Suprapubic skin (tissue), 4 donors: Measurements from ENCODE around the gene PNPLA1. TPM values are rescaled to one million over a fixed set of nuclear protein-coding genes. Genes with fewer than 3 reads are reported as not detected.

Source experiments
- DNase-seq, 2 donors: peaks; one replicate each; pipeline ENCODE4 v3.0.0-alpha.2; 2019; ENCODE audit warnings: low spot score in 2 of 2
- H3K27ac ChIP-seq: fragments of 200-600 bp; sonication (generic); one replicate; pipeline ENCODE4 v1.5.1; 2019
- H3K27me3 ChIP-seq: fragments of 200-600 bp; sonication (generic); one replicate; pipeline ENCODE4 v1.5.1; 2019
- H3K36me3 ChIP-seq: fragments of 200-600 bp; sonication (generic); one replicate; pipeline ENCODE4 v1.5.1; 2019
- H3K4me1 ChIP-seq: fragments of 200-600 bp; sonication (generic); one replicate; pipeline ENCODE4 v1.5.1; 2019
- H3K4me3 ChIP-seq: fragments of 200-600 bp; sonication (generic); one replicate; pipeline ENCODE4 v1.5.1; 2019; ENCODE audit warnings: mild to moderate bottlenecking
- H3K9me3 ChIP-seq: fragments of 200-600 bp; sonication (generic); one replicate; pipeline ENCODE4 v1.5.1; 2019
- EP300 ChIP-seq: sonication (generic); formaldehyde crosslinking; IDR thresholded peaks from one replicate; pipeline ENCODE4 v1.6.1; 2017; ENCODE audit warnings: antibody characterized with exemption
- POLR2A ChIP-seq, 2 donors: fragments of 450-650 bp; IDR thresholded peaks; one replicate each; pipeline ENCODE4 v1.6.1; 2017; ENCODE audit warnings: antibody characterized with exemption in 2 of 2, mild to moderate bottlenecking in 2 of 2, moderate library complexity in 2 of 2
- POLR2AphosphoS5 ChIP-seq, 3 donors: sonication (generic); formaldehyde crosslinking; IDR thresholded peaks; one replicate each; pipeline ENCODE4 v1.6.1; 2017; ENCODE audit warnings: antibody characterized with exemption in 3 of 3
- WGBS: methylation state at CpG from one replicate; pipeline ENCODE4 v1.1.5; 2018; 5-methylcytosine and 5-hydroxymethylcytosine counted together
- total RNA-seq, 4 donors: library from RNA; depleted of rRNA; stranded (reverse); fragments of >200 nt; gene quantifications; one replicate each; pipeline ENCODE4 v1.1.0, GENCODE V29; 2016
- TF ChIP-seq, protein P1 (sequence below), 2 donors: fragments of 200-600 bp in 1 of 2; fragments of 450-650 bp in 1 of 2; sonication (generic) in 1 of 2; IDR thresholded peaks; one replicate each; pipeline ENCODE4 v1.5.1; 2016 to 2019; ENCODE audit warnings: antibody characterized with exemption in 2 of 2, mild to moderate bottlenecking in 1 of 2, moderate library complexity in 1 of 2

PNPLA1 gene
- total RNA-seq, 4 donors from 2014 or later, result 15.7 to 40.3 (median 32.9) TPM

- DNase-seq, result no peak
- Histone ChIP-seq H3K27me3 (peaks cover 29% of the 10 kb centered on the region), H3K36me3 (no peaks in the 10 kb centered on the region), H3K4me3 (no peak overlapping the region), H3K9me3 (no peaks in the 10 kb centered on the region), H3K4me1 (no peaks in the 10 kb centered on the region), H3K27ac (no peak overlapping the region)
- WGBS, result 97% methylated on average over 1 of the region's 1 CpG
- TF ChIP-seq EP300 (no peak), POLR2AphosphoS5 (IDR thresholded peaks at IDR 0.05) (no peak), POLR2A (IDR thresholded peaks at IDR 0.05) (no peak)
- TF ChIP-seq, protein P1, sequence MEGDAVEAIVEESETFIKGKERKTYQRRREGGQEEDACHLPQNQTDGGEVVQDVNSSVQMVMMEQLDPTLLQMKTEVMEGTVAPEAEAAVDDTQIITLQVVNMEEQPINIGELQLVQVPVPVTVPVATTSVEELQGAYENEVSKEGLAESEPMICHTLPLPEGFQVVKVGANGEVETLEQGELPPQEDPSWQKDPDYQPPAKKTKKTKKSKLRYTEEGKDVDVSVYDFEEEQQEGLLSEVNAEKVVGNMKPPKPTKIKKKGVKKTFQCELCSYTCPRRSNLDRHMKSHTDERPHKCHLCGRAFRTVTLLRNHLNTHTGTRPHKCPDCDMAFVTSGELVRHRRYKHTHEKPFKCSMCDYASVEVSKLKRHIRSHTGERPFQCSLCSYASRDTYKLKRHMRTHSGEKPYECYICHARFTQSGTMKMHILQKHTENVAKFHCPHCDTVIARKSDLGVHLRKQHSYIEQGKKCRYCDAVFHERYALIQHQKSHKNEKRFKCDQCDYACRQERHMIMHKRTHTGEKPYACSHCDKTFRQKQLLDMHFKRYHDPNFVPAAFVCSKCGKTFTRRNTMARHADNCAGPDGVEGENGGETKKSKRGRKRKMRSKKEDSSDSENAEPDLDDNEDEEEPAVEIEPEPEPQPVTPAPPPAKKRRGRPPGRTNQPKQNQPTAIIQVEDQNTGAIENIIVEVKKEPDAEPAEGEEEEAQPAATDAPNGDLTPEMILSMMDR (IDR thresholded peaks at IDR 0.05), result no peak
Observed at GRCh38 chr6:36284359-36284758, 14.5 kb downstream of the PNPLA1 start.

DNA sequence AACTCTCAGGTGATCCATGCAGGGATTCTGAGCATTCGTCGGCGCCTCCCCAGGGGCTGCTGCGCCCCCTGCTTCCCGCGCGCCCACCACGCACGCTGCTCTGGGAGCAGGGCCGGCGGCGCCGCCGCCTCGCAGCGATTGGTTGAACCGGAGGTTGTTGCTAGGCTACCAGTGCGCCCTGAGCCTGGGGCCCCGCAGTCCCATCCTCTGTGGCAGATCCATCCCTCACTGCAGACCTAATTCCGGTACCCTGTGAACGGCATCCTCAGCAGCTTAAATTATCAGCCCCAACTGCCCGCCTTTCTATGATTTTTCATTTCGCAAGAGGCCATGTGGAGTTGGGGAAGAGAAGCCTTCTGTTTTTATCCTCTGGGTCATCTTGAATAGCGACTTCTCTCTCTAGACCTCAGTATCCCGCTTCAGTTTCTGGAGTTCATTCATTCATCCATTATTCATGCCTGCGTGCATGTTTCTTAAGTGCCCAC lies 15.4 kb downstream of the PNPLA1 start:
- 48% methylated on average over 15 of the region's 26 CpGs for WGBS
- Histone ChIP-seq H3K4me3 (no peak overlapping the region), H3K27ac (no peak overlapping the region), H3K4me1 (peaks cover 3% of the 10 kb centered on the region), H3K27me3 (peaks cover 29% of the 10 kb centered on the region), H3K9me3 (no peaks in the 10 kb centered on the region), H3K36me3 (no peaks in the 10 kb centered on the region)
- TF ChIP-seq, protein P1 (IDR thresholded peaks at IDR 0.05), result no peak
- TF ChIP-seq POLR2AphosphoS5 (IDR thresholded peaks at IDR 0.05) (no peak), EP300 (no peak), POLR2A (IDR thresholded peaks at IDR 0.05) (no peak)
- DNase-seq, result no peak

DNA sequence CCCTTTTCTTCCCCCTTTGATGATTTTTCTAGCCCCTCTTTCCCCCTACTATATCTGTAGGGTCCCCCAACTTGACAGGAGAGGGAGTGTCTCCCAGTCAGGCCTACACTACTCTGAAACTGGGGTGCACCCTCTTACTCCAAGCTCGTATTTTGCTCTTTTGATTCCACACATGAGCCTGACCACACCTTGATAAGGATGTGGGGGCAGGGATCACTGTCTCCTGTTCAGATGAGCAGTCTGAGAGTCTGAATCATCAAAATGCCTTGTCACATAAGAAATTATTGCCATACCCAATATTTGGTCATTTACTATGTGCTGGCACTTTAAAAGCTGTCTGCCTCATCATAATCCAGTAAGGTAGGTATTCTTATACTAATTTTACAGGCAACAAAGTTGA lies 15.9 kb downstream of the PNPLA1 start:
- DNase-seq, result no peak
- Histone ChIP-seq H3K9me3 (no peaks in the 10 kb centered on the region), H3K36me3 (no peaks in the 10 kb centered on the region), H3K27ac (no peak overlapping the region), H3K4me1 (peaks cover 6% of the 10 kb centered on the region), H3K4me3 (no peak overlapping the region), H3K27me3 (peaks cover 29% of the 10 kb centered on the region)
- WGBS, result 88% methylated on average over 1 of the region's 1 CpG
- TF ChIP-seq POLR2AphosphoS5 (IDR thresholded peaks at IDR 0.05), result no peak
- TF ChIP-seq EP300, result no peak
- TF ChIP-seq, protein P1 (IDR thresholded peaks at IDR 0.05), result no peak
- TF ChIP-seq POLR2A (IDR thresholded peaks at IDR 0.05), result no peak

- H3K4me3 ChIP-seq, result no peak overlapping the region
- TF ChIP-seq EP300 (no peak), POLR2A (IDR thresholded peaks at IDR 0.05) (no peak), POLR2AphosphoS5 (IDR thresholded peaks at IDR 0.05) (no peak)
- TF ChIP-seq, protein P1 (IDR thresholded peaks at IDR 0.05), result no peak
Observed at GRCh38 chr6:36286858-36287257, 17.0 kb downstream of the PNPLA1 start.

GRCh38 chr6:36289281-36289878 lies 19.5 kb downstream of the PNPLA1 start:
- Histone ChIP-seq H3K4me1 (peaks cover 13% of the 10 kb centered on the region), H3K27me3 (peaks cover 21% of the 10 kb centered on the region), H3K9me3 (no peaks in the 10 kb centered on the region), H3K36me3 (no peaks in the 10 kb centered on the region), H3K27ac (no peak overlapping the region), H3K4me3 (no peak overlapping the region)
- DNase-seq, result no peak
- TF ChIP-seq EP300 (no peak), POLR2A (IDR thresholded peaks at IDR 0.05) (no peak), POLR2AphosphoS5 (IDR thresholded peaks at IDR 0.05) (no peak)
- TF ChIP-seq, protein P1 (IDR thresholded peaks at IDR 0.05), result no peak
- WGBS, result 55% methylated on average over 6 of the region's 7 CpGs

More at GRCh38 chr6:36286858-36287257, 17.0 kb downstream of the PNPLA1 start:
- H3K9me3 ChIP-seq, result no peaks in the 10 kb centered on the region
- no peak for DNase-seq
- WGBS, result 72% methylated on average over 5 of the region's 5 CpGs
- no peak overlapping the region for H3K27ac ChIP-seq
- H3K27me3 ChIP-seq, result peaks cover 29% of the 10 kb centered on the region
- H3K36me3 ChIP-seq, result no peaks in the 10 kb centered on the region
- peaks cover 13% of the 10 kb centered on the region for H3K4me1 ChIP-seq
